Large intestine (tissue), 3 donors: ENCODE results near the gene TDP1. TPM values are rescaled to one million over a fixed set of nuclear protein-coding genes. Genes with fewer than 3 reads are reported as not detected.

ENCODE experiments used
- DNase-seq, 2 donors: peaks; one replicate each; pipeline versions ENCODE4 v3.0.0 to v3.0.0-alpha.2; 2013
- H3K27ac ChIP-seq: one replicate; pipeline ENCODE4 v1.5.1; 2013; ENCODE audit warnings: low read length
- H3K27me3 ChIP-seq: 2 replicates; pipeline ENCODE4 v1.6.1; 2013; ENCODE audit warnings: low read length; ENCODE audit not compliant: control insufficient read depth, insufficient read depth
- H3K36me3 ChIP-seq: 2 replicates; pipeline ENCODE4 v1.6.1; 2013; ENCODE audit warnings: low read length; ENCODE audit not compliant: control insufficient read depth, insufficient read depth
- H3K4me1 ChIP-seq: one replicate; pipeline ENCODE4 v1.6.1; 2013; ENCODE audit warnings: low read length; ENCODE audit not compliant: control insufficient read depth, insufficient read depth
- H3K4me3 ChIP-seq: one replicate; pipeline ENCODE4 v1.5.1; 2013; ENCODE audit warnings: low read length
- H3K9me3 ChIP-seq: one replicate; pipeline ENCODE4 v1.6.1; 2013; ENCODE audit warnings: mild to moderate bottlenecking, low read depth, low read length, moderate library complexity; ENCODE audit not compliant: control insufficient read depth
- WGBS: methylation state at CpG from one replicate; pipeline ENCODE4 v1.1.5; 2013; ENCODE audit warnings: low lambda C conversion rate; ENCODE audit not compliant: insufficient coverage; 5-methylcytosine and 5-hydroxymethylcytosine counted together
- polyA plus RNA-seq: library from polyadenylated mRNA; unstranded; fragments of 120-200 nt; gene quantifications from one replicate; pipeline ENCODE4 v1.2.1, GENCODE V29; 2013

Gene TDP1
- polyA plus RNA-seq, 1 donor = 17.2 TPM

DNA sequence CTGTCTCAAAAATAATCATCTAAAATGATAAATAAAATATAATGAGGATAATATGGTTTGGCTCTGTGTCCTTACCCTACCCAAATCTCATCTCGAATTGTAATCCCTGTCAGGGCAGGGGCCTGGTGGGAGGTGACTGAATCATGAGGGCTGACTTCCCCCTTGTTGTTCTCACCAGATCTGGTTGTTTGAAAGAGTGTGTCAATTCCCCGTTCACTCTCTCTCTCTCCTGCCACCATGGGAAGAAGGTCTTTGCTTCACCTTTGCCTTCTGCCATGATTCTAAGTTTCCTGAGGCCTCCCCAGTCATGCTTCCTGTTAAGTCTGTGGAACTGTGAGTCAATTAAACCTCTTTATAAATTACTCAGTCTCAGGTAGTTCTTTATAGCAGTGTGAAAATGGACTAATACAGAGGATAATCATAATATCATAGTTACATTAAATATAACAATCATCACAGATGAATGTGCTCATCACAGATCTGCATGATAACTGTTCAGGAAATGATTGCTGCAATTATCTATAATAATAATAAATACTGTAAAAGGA is 13.8 kb upstream of the TDP1 start:
- 100% methylated on average over 1 of the region's 2 CpGs for WGBS
- H3K36me3 ChIP-seq = peaks cover 4% of the 10 kb centered on the region
- no peak overlapping the region for H3K4me3 ChIP-seq
- no peak for DNase-seq
- H3K27ac ChIP-seq = no peak overlapping the region
- no peaks in the 10 kb centered on the region for H3K9me3 ChIP-seq
- no peaks in the 10 kb centered on the region for H3K4me1 ChIP-seq
- H3K27me3 ChIP-seq = no peaks in the 10 kb centered on the region

DNA sequence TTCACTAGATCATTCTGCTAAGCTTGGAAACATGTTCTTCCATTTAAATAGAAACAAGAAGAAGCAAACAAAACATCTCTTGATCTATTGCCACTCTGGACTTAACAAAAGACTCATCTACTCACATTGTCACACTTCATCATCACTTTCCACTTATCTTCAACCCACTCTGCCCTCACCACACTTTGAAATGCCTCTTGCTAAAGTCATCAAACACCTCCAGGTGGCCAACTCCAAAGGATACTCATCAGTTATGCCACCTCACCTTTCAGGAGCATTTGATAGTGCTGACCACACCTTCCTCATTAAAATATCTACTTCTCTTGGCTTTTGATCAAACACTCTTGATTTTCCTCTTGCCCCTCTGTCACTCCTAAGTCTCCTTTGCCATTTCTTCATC is 8.4 kb upstream of the TDP1 start:
- Histone ChIP-seq H3K4me3 (no peak overlapping the region), H3K9me3 (no peaks in the 10 kb centered on the region), H3K27me3 (no peaks in the 10 kb centered on the region), H3K4me1 (no peaks in the 10 kb centered on the region), H3K36me3 (peaks cover 11% of the 10 kb centered on the region), H3K27ac (no peak overlapping the region)
- DNase-seq = no peak

DNA sequence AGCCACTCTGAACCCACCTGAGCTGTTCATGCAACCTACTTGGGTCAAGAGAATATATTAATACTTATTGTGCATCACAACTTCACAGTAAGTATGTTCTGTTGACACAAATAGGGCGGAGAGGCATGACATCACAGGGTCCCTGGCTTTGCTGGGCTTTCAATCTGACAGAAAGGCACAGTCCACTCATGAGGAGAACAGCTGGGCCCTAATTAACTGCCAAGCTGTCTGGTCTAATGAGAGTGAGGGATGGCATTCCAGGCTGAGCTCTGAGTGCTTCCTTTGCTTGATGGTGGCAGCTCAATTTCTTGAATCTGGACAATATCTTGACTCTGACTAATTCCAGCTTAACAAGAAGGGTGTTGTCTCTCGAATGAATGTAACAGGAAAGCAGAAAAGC is 3.2 kb upstream of the TDP1 start:
- Histone ChIP-seq H3K36me3 (peaks cover 7% of the 10 kb centered on the region), H3K4me1 (peaks cover 5% of the 10 kb centered on the region), H3K27ac (no peak overlapping the region), H3K4me3 (no peak overlapping the region), H3K9me3 (no peaks in the 10 kb centered on the region), H3K27me3 (no peaks in the 10 kb centered on the region)
- WGBS = 100% methylated on average over 1 of the region's 2 CpGs
- DNase-seq = no peak

DNA sequence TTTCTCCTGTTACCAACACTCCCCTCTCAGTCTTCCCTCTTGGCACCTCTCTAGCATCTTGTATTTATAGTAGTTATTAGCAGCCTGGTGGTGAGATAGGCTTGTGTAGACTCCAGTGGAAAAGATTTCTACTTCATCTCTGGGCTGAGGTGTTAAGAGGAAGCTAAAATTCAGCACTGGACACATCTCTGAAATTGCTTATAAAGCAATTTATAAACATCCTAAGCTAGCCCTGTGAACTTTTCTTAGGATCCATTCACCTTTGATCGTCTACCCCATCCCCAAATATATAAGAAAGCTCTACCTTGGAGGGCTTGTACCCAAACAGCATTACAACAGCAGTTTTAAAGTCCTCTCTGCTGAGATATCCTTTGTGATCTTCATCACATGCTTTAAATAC is 2.1 kb upstream of the TDP1 start:
- peaks cover 5% of the 10 kb centered on the region for H3K4me1 ChIP-seq
- no peak overlapping the region for H3K4me3 ChIP-seq
- peaks cover 15% of the 10 kb centered on the region for H3K36me3 ChIP-seq
- H3K27ac ChIP-seq = no peak overlapping the region
- no peaks in the 10 kb centered on the region for H3K9me3 ChIP-seq
- DNase-seq = no peak
- no peaks in the 10 kb centered on the region for H3K27me3 ChIP-seq
- WGBS = no CpG with 5 or more reads among the region's 1 CpG

DNA sequence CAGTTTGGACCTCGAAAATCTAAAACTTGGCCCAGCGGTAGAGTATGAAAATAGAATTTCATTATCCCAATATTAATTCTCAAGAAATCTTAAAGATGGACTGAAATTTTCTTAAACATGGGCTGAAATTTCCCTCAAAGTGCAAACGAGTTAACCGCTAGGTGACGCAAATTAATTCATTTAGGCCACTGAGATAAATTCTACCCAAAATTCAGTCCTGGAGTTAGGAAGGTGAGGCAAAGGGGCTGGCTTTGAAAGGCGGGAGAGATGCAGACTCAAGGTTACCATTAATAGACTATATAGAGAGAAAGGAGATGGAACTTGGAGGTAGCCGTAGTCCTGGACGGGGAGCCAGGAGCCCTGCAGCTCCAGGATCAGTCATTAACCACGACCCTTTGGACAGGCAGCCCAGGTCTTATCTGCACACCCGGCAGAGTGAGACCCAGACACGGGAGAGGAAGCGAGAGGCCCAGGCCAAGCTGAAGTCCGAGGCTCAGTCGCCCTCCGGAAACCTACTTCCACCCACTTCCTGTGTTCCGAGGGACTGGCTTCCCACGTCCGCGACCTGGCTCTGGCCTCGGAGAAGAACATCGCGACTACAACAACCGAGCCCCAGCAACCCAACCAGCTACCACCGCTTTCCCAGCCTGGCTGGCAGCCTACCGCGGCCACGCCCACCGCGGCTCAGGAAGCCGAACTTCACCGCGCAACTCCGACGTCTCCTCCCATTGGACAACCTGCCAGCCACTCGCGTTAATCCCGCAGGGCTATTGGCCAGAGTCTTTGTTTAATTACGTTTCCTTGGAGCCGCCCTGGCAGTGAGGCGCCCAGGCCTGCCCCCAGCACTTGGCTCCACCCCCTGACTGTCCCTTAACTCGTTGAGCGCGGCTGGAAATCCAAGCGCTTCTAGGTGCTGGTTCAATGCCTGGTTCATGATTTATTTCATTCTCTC is 1.4 kb upstream of the TDP1 start, which contains the start of gene EFCAB11:
TSS of gene EFCAB11 (minus strand) at position 661 of the 952 bp plus-strand sequence. CDS start at position 591, 70 bp downstream.
- no peaks in the 10 kb centered on the region for H3K27me3 ChIP-seq
- peak within 1 kb of the TSS; percentile 86 for H3K27ac ChIP-seq
- WGBS = 18% methylated on average over 2 of the region's 44 CpGs
- no peaks in the 10 kb centered on the region for H3K9me3 ChIP-seq
- H3K36me3 ChIP-seq = peaks cover 13% of the 10 kb centered on the region
- peak; percentile 98 to 99 for DNase-seq
- H3K4me3 ChIP-seq = peak within 1 kb of the TSS; percentile 80
- H3K4me1 ChIP-seq = peaks cover 5% of the 10 kb centered on the region

DNA sequence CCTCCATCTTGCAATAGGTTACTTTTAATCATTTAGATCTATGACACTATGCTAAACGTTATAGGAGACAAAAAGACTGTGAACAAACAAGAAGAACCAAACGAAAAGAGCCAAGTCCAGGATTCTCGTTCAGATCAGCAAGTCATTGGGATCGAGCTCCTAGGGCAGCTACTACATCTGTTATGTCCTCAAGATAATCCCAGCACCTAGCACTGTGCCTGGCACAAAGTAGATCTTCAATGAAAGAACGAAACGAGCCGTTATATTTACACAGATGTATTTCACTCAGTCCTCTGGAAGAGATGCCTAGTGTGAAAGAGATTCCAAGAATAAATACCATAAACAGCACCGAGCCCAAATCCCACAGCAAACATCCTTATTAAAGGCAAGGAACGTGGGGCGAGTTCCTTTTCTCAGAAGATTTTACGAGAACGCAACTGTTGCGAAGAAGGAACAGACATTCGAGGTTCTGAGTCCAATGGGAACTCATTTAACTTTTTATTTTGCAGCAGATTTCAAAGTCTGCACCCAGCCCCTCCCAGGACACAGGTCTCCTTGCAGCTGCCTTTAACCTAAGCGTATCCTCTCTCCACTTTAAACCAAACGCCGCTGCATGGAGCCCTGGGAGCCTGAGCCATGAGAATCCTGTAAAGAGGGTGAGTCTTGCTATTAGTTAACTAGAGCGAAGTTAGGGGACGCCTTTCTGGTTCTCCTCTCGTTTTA is 544 bp upstream of the TDP1 start:
- no peaks in the 10 kb centered on the region for H3K9me3 ChIP-seq
- H3K4me3 ChIP-seq = peak overlapping the region; percentile 75
- 3% methylated on average over 4 of the region's 20 CpGs for WGBS
- no peaks in the 10 kb centered on the region for H3K27me3 ChIP-seq
- DNase-seq = no peak
- H3K27ac ChIP-seq = peak overlapping the region; percentile 86
- H3K36me3 ChIP-seq = peaks cover 8% of the 10 kb centered on the region
- peaks cover 5% of the 10 kb centered on the region for H3K4me1 ChIP-seq

DNA sequence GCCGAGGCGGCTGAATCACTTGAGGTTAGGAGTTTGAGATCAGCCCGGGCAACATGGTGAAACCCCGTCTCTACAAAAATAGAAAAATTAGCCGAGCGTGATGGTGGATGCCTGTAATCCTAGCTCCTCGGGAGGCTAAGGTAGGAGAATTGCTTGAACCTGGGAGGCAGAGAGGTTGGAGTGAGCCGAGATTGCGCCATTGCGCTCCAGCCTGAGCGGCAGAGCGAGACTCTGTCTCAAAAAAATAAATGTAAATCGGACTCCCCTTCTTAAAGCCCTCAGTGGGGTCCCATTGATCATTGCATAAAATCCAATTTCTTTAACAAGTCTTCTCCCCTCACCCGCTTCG is 908 bp downstream of the TDP1 start:
- peak overlapping the region; percentile 94 for H3K27ac ChIP-seq
- peaks cover 8% of the 10 kb centered on the region for H3K36me3 ChIP-seq
- H3K4me1 ChIP-seq = peaks cover 5% of the 10 kb centered on the region
- WGBS = 59% methylated on average over 2 of the region's 15 CpGs
- no peaks in the 10 kb centered on the region for H3K9me3 ChIP-seq
- peak overlapping the region; percentile 75 for H3K4me3 ChIP-seq
- DNase-seq = no peak
- no peaks in the 10 kb centered on the region for H3K27me3 ChIP-seq

DNA sequence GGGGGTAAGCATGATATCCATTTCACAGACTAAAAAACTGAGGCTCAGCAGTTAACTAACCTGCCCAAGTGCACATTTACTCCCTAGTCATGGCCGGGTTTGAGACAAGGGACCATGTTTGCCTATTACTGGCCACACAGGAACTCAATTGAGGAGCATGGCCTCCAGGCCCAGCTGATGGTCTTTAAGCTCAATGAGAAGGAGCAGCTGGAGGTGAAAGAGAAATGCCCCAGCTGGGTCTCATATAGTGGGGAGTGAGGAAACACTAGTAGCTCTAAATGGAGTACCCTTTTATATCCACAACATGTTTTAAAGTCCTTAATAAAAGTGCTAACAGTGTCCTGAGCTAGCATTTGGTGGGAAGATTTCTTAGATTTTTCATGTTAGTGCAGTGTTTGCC is 1.6 kb downstream of the TDP1 start:
- H3K4me1 ChIP-seq = peaks cover 5% of the 10 kb centered on the region
- no peak overlapping the region for H3K27ac ChIP-seq
- no peaks in the 10 kb centered on the region for H3K9me3 ChIP-seq
- no peak overlapping the region for H3K4me3 ChIP-seq
- no CpG with 5 or more reads among the region's 1 CpG for WGBS
- peaks cover 8% of the 10 kb centered on the region for H3K36me3 ChIP-seq
- DNase-seq = no peak
- H3K27me3 ChIP-seq = no peaks in the 10 kb centered on the region

DNA sequence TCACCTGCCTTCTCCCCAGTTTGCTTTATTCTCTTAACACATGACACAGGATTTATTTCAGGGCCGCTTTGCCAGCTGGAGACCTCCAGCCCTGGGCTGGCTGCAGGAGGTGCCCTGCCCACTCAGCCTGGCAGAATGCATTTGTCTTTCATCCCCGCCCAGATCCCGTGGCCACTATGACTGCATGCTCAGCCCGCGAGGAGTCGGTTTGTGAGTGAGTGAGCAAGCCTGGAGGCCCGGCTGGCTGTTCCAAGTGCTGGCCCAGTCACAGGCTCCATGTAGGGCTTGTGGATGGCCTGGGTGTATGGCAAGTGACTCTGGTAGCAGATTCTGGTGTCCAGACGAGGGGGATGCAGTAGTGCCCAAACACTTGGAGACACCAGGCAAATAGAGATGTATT is 2.1 kb downstream of the TDP1 start:
- no peaks in the 10 kb centered on the region for H3K9me3 ChIP-seq
- H3K36me3 ChIP-seq = peaks cover 8% of the 10 kb centered on the region
- no peak overlapping the region for H3K4me3 ChIP-seq
- no peaks in the 10 kb centered on the region for H3K27me3 ChIP-seq
- H3K4me1 ChIP-seq = peaks cover 5% of the 10 kb centered on the region
- no CpG with 5 or more reads among the region's 8 CpGs for WGBS
- H3K27ac ChIP-seq = no peak overlapping the region
- DNase-seq = no peak

DNA sequence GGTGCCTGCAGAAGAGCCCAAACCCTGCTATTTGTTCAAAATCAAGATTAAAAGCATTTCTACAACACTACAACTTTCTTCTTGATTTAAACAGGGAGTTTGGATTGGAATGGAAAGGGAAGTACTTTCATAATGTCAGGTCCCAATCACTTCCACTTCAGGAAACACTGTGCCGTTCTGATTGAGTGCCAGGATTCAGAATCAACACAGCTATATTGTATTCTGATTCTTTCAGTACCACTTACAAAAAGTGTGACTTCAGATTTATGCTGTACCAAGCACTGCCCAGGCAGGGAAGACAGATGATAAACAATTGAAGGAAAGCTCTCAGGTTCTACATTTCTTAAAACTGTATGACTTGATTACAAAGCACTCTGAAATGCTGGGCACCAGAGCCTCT is 3.2 kb downstream of the TDP1 start:
- DNase-seq = no peak
- Histone ChIP-seq H3K4me3 (no peak overlapping the region), H3K36me3 (peaks cover 17% of the 10 kb centered on the region), H3K9me3 (no peaks in the 10 kb centered on the region), H3K27me3 (no peaks in the 10 kb centered on the region), H3K27ac (no peak overlapping the region), H3K4me1 (peaks cover 5% of the 10 kb centered on the region)
- WGBS = no CpG with 5 or more reads among the region's 1 CpG
